ENCODE data around the gene KDR.

The KDR gene

GRCh38 chr4:55087009-55087912 lies 38.1 kb downstream of the KDR start:
- no peak for DNase-seq (ENCODE audit: extremely low read depth, insufficient read length)
- H3K4me3 ChIP-seq (replicated peaks; ENCODE audit: low read depth, low read length), result no peak overlapping the region
- no peaks in the 10 kb centered on the region for H3K27me3 ChIP-seq (replicated peaks; ENCODE audit: control insufficient read depth, insufficient read depth, low read length)
- H3K36me3 ChIP-seq (ENCODE audit: control insufficient read depth, insufficient read depth, low read length), result no peaks in the 10 kb centered on the region
- TF ChIP-seq CTCF (IDR thresholded peaks at IDR 0.05; ENCODE audit: insufficient read depth, low read length, poor library complexity, severe bottlenecking), result no peak

- no peak for TF ChIP-seq CTCF (IDR thresholded peaks at IDR 0.05; ENCODE audit: insufficient read depth, low read length, poor library complexity, severe bottlenecking)
- Histone ChIP-seq H3K27me3 (replicated peaks; ENCODE audit: control insufficient read depth, insufficient read depth, low read length) (no peaks in the 10 kb centered on the region), H3K36me3 (ENCODE audit: control insufficient read depth, insufficient read depth, low read length) (no peaks in the 10 kb centered on the region)
Measured at GRCh38 chr4:55086578-55086977, 38.8 kb downstream of the KDR start.

GRCh38 chr4:55083735-55084134 lies 41.7 kb downstream of the KDR start:
- no peak for DNase-seq (ENCODE audit: extremely low read depth, insufficient read length)
- Histone ChIP-seq H3K27me3 (replicated peaks; ENCODE audit: control insufficient read depth, insufficient read depth, low read length) (no peaks in the 10 kb centered on the region), H3K4me3 (replicated peaks; ENCODE audit: low read depth, low read length) (no peak overlapping the region), H3K36me3 (ENCODE audit: control insufficient read depth, insufficient read depth, low read length) (no peaks in the 10 kb centered on the region)
- TF ChIP-seq CTCF (IDR thresholded peaks at IDR 0.05; ENCODE audit: insufficient read depth, low read length, poor library complexity, severe bottlenecking), result no peak

More at GRCh38 chr4:55086578-55086977, 38.8 kb downstream of the KDR start:
- no peak overlapping the region for H3K4me3 ChIP-seq (replicated peaks; ENCODE audit: low read depth, low read length)
- DNase-seq (ENCODE audit: extremely low read depth, insufficient read length), result no peak

- no peaks in the 10 kb centered on the region for H3K36me3 ChIP-seq (ENCODE audit: control insufficient read depth, insufficient read depth, low read length)
- DNase-seq (ENCODE audit: extremely low read depth, insufficient read length), result no peak
- no peak for TF ChIP-seq CTCF (IDR thresholded peaks at IDR 0.05; ENCODE audit: insufficient read depth, low read length, poor library complexity, severe bottlenecking)
- H3K27me3 ChIP-seq (replicated peaks; ENCODE audit: control insufficient read depth, insufficient read depth, low read length), result no peaks in the 10 kb centered on the region
- no peak overlapping the region for H3K4me3 ChIP-seq (replicated peaks; ENCODE audit: low read depth, low read length)
Measured at GRCh38 chr4:55082756-55083155, 42.6 kb downstream of the KDR start.

GRCh38 chr4:55080174-55080865 lies 45.1 kb downstream of the KDR start:
- H3K4me3 ChIP-seq (replicated peaks; ENCODE audit: low read depth, low read length), result no peak overlapping the region
- H3K27me3 ChIP-seq (replicated peaks; ENCODE audit: control insufficient read depth, insufficient read depth, low read length), result no peaks in the 10 kb centered on the region
- no peak for DNase-seq (ENCODE audit: extremely low read depth, insufficient read length)
- no peak for TF ChIP-seq CTCF (IDR thresholded peaks at IDR 0.05; ENCODE audit: insufficient read depth, low read length, poor library complexity, severe bottlenecking)
- H3K36me3 ChIP-seq (ENCODE audit: control insufficient read depth, insufficient read depth, low read length), result no peaks in the 10 kb centered on the region

Measured in GM06990 (cell line).